GM12892 (cell line): ENCODE results near the gene OAS1. TPM values are rescaled to one million over a fixed set of nuclear protein-coding genes. Genes with fewer than 3 reads are reported as not detected.

ENCODE experiments used
- DNase-seq: peaks from one replicate; pipeline ENCODE4 v3.0.0; 2011; ENCODE audit not compliant: insufficient read length
- FAIRE-seq: peaks from 2 replicates; lab custom pipeline; 2011; peaks lifted over from hg19 to GRCh38; lab: Jason Lieb, UNC
- POLR2A ChIP-seq: IDR thresholded peaks from 2 replicates; pipeline ENCODE4 v1.6.1; 2011; ENCODE audit warnings: low read depth, low read length, control low read depth
- POLR2AphosphoS5 ChIP-seq: IDR thresholded peaks from 2 replicates; pipeline ENCODE4 v1.6.1; 2011; ENCODE audit warnings: low read depth, low read length, control low read depth
- TAF1 ChIP-seq: IDR thresholded peaks from 2 replicates; pipeline ENCODE4 v1.6.1; 2011; ENCODE audit warnings: low read depth, mild to moderate bottlenecking, control low read depth, low read length, borderline replicate concordance
- polyA plus RNA-seq: library from polyadenylated mRNA; unstranded; fragments of >200 nt; gene quantifications from one replicate; pipeline ENCODE4 v1.2.1, GENCODE V29; 2012; ENCODE audit warnings: missing spikeins, inconsistent platforms; ENCODE audit not compliant: missing spikeins

Gene OAS1
- polyA plus RNA-seq = 83.3 TPM

GRCh38 chr12:112906712-112907414 is at the start of gene OAS1:
TSS of gene OAS1 (plus strand) at chr12:112906962. CDS start at chr12:112907040, 78 bp downstream.
- FAIRE-seq (peak; percentile 99), DNase-seq (peak; percentile 43)
- TF ChIP-seq POLR2AphosphoS5 = peak; percentile 89
- TF ChIP-seq POLR2A = peak; percentile 87
- peak; percentile 69; the same call in 1 of the 2 replicates for TF ChIP-seq TAF1

- TF ChIP-seq TAF1 = no peak
- no peak for TF ChIP-seq POLR2AphosphoS5
- no peak for TF ChIP-seq POLR2A
- no peak for FAIRE-seq
- no peak for DNase-seq
Observed at GRCh38 chr12:112859291-112859690, 47.5 kb upstream of the OAS1 start.

- no peak for FAIRE-seq
Observed at GRCh38 chr12:112860181-112860580, 46.6 kb upstream of the OAS1 start.

GRCh38 chr12:112861284-112861683 is 45.5 kb upstream of the OAS1 start:
- DNase-seq (no peak), FAIRE-seq (no peak)

More at GRCh38 chr12:112860181-112860580, 46.6 kb upstream of the OAS1 start:
- no peak for TF ChIP-seq TAF1
- no peak for TF ChIP-seq POLR2A
- no peak for TF ChIP-seq POLR2AphosphoS5
- DNase-seq = no peak

GRCh38 chr12:112862636-112863290 is 44.0 kb upstream of the OAS1 start:
- no peak for DNase-seq
- no peak for FAIRE-seq
- TF ChIP-seq POLR2AphosphoS5 = no peak
- TF ChIP-seq POLR2A = no peak
- TF ChIP-seq TAF1 = no peak

More at GRCh38 chr12:112861284-112861683, 45.5 kb upstream of the OAS1 start:
- TF ChIP-seq POLR2AphosphoS5 = no peak
- no peak for TF ChIP-seq TAF1
- TF ChIP-seq POLR2A = no peak

GRCh38 chr12:112868459-112869041 is 38.2 kb upstream of the OAS1 start:
- TF ChIP-seq TAF1 (no peak), POLR2AphosphoS5 (no peak), POLR2A (no peak)
- no peak for DNase-seq
- no peak for FAIRE-seq

GRCh38 chr12:112869091-112869490 is 37.7 kb upstream of the OAS1 start:
- DNase-seq (no peak), FAIRE-seq (no peak)
- TF ChIP-seq POLR2AphosphoS5 (no peak), POLR2A (no peak), TAF1 (no peak)

- FAIRE-seq (no peak), DNase-seq (no peak)
- TF ChIP-seq POLR2A (no peak), TAF1 (no peak), POLR2AphosphoS5 (no peak)
Observed at GRCh38 chr12:112869778-112870177, 37.0 kb upstream of the OAS1 start.

- DNase-seq (no peak), FAIRE-seq (no peak)
- TF ChIP-seq POLR2AphosphoS5 = no peak
- no peak for TF ChIP-seq POLR2A
- TF ChIP-seq TAF1 = no peak
Observed at GRCh38 chr12:112870267-112870980, 36.3 kb upstream of the OAS1 start.

- TF ChIP-seq POLR2A (no peak), POLR2AphosphoS5 (no peak), TAF1 (no peak)
- no peak for FAIRE-seq
Observed at GRCh38 chr12:112875608-112876007, 31.2 kb upstream of the OAS1 start.

GRCh38 chr12:112876506-112876905 is 30.3 kb upstream of the OAS1 start:
- DNase-seq (no peak), FAIRE-seq (no peak)
- TF ChIP-seq TAF1 (no peak), POLR2A (no peak), POLR2AphosphoS5 (no peak)

More at GRCh38 chr12:112875608-112876007, 31.2 kb upstream of the OAS1 start:
- DNase-seq = no peak

- no peak for DNase-seq
- no peak for TF ChIP-seq TAF1
- TF ChIP-seq POLR2A = no peak
- no peak for TF ChIP-seq POLR2AphosphoS5
Observed at GRCh38 chr12:112877006-112877405, 29.8 kb upstream of the OAS1 start.

More at GRCh38 chr12:112877006-112877405, 29.8 kb upstream of the OAS1 start:
- FAIRE-seq = no peak
